ENCODE results near the gene DPT. TPM values are rescaled to one million over a fixed set of nuclear protein-coding genes. Genes with fewer than 3 reads are reported as not detected.

DPT gene
- total and polyA plus RNA-seq, 2 donors (not counting 3 experiments of a cell fraction or from before 2014, with no cell fraction given) = not detected

GRCh38 chr1:168733241-168733640 lies 4.2 kb upstream of the DPT start:
- no peak overlapping the region for H3K9ac ChIP-seq (replicated peaks; ENCODE audit: extremely low read depth, insufficient read depth, low read length)
- H3K27me3 ChIP-seq (ENCODE audit: control insufficient read depth in 2 of 2, insufficient read depth in 2 of 2, low read length in 2 of 2) = no peaks in the 10 kb centered on the region
- TF ChIP-seq, protein P1, sequence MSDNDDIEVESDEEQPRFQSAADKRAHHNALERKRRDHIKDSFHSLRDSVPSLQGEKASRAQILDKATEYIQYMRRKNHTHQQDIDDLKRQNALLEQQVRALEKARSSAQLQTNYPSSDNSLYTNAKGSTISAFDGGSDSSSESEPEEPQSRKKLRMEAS (IDR thresholded peaks at IDR 0.05; ENCODE audit: insufficient read depth, insufficient read length) = no peak
- TF ChIP-seq GATA2 (IDR thresholded peaks at IDR 0.05; ENCODE audit: insufficient read depth, insufficient read length, low read depth, low read length) (no peak), POLR2A (IDR thresholded peaks at IDR 0.05; ENCODE audit: low read depth, low read length) (no peak), JUN (IDR thresholded peaks at IDR 0.05; ENCODE audit: borderline replicate concordance, insufficient read depth, insufficient read length, low read depth) (no peak), POLR2AphosphoS5 (IDR thresholded peaks at IDR 0.05; ENCODE audit: insufficient read depth, low read depth, low read length) (no peak), EZH2 (IDR thresholded peaks at IDR 0.05; ENCODE audit: borderline replicate concordance, low read depth, low read length, severe bottlenecking) (no peak), MYC (IDR thresholded peaks at IDR 0.05; ENCODE audit: low read depth, low read length) (no peak), FOS (IDR thresholded peaks at IDR 0.05; ENCODE audit: borderline replicate concordance, insufficient read depth, low read length) (no peak)
- TF ChIP-seq, protein P2, sequence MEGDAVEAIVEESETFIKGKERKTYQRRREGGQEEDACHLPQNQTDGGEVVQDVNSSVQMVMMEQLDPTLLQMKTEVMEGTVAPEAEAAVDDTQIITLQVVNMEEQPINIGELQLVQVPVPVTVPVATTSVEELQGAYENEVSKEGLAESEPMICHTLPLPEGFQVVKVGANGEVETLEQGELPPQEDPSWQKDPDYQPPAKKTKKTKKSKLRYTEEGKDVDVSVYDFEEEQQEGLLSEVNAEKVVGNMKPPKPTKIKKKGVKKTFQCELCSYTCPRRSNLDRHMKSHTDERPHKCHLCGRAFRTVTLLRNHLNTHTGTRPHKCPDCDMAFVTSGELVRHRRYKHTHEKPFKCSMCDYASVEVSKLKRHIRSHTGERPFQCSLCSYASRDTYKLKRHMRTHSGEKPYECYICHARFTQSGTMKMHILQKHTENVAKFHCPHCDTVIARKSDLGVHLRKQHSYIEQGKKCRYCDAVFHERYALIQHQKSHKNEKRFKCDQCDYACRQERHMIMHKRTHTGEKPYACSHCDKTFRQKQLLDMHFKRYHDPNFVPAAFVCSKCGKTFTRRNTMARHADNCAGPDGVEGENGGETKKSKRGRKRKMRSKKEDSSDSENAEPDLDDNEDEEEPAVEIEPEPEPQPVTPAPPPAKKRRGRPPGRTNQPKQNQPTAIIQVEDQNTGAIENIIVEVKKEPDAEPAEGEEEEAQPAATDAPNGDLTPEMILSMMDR (IDR thresholded peaks at IDR 0.05; ENCODE audit: extremely low read depth in 1 of 2, insufficient read depth in 1 of 2, low read depth in 1 of 2, low read length in 2 of 2) = no peak
- ChIA-PET POLR2A (no interaction called here), CTCF (no interaction called here)
- dilution Hi-C loops (cut with MboI; ENCODE audit: extremely low pct_ligation_motif_present, low sequenced_read_pairs) (no loop called here), intact Hi-C loops (cut with micrococcal nuclease) (no loop called here)
- no peaks in the 10 kb centered on the region for H4K20me1 ChIP-seq (replicated peaks; ENCODE audit: control insufficient read depth, extremely low read depth, insufficient read depth, low read length)
- H3K9me3 ChIP-seq (replicated peaks; ENCODE audit: control insufficient read depth, insufficient read depth, low read length) = no peaks in the 10 kb centered on the region
- no peak for FAIRE-seq
- DNase-seq (ENCODE audit: low read depth, low spot score) = no peak
- no peaks in the 10 kb centered on the region for H3K36me3 ChIP-seq (ENCODE audit: control insufficient read depth in 2 of 2, extremely low read depth in 1 of 2, insufficient read depth in 2 of 2, low read length in 2 of 2)
- H3K4me1 ChIP-seq (ENCODE audit: control insufficient read depth, extremely low read depth, insufficient read depth, low read length) = no peaks in the 10 kb centered on the region
- H2AFZ ChIP-seq (ENCODE audit: low read depth, low read length) = no peak overlapping the region
- H3K27ac ChIP-seq (ENCODE audit: insufficient read depth, low read depth, low read length) = no peak overlapping the region
- no TSS peak for BruUV-seq (replicated peaks)
- no peak overlapping the region for H3K4me3 ChIP-seq (replicated peaks in 1 of 3; ENCODE audit: insufficient read depth in 1 of 3, low read depth in 1 of 3, low read length in 3 of 3)
- H3K9me1 ChIP-seq (replicated peaks; ENCODE audit: control insufficient read depth, extremely low read depth, insufficient read depth, low read length) = no peaks in the 10 kb centered on the region
- no peaks in the 10 kb centered on the region for H3K79me2 ChIP-seq (ENCODE audit: control insufficient read depth, insufficient read depth, low read length)
- no peak overlapping the region for H3K4me2 ChIP-seq (ENCODE audit: insufficient read depth, low read length)
